HCT116 (cell line): Measurements from ENCODE around the gene ELAVL1. TPM values are rescaled to one million over a fixed set of nuclear protein-coding genes. Genes with fewer than 3 reads are reported as not detected.

Experiments
- ATAC-seq: fragments of 200-7000 bp; cut with Tn5 transposase; 2 replicates; pipeline ENCODE4 v1.9.1; 2020; ENCODE audit warnings: mild to moderate bottlenecking, moderate library complexity
- BruUV-seq: library from RNA; stranded (reverse); fragments of 400-500 nt; replicated peaks from 2 replicates; lab custom pipeline; 2021; lab: Mats Ljungman, UMichigan
- CTCF ChIA-PET: fragments of 300-600 bp; sonication (Branson Sonifier 250); formaldehyde crosslinking; loops from one replicate; lab custom pipeline; 2021; ENCODE audit warnings: antibody characterized with exemption; lab: Charles Lee
- POLR2A ChIA-PET: fragments of 300-600, 350-600 bp; sonication (Branson Sonifier 250); formaldehyde crosslinking; loops from one replicate; lab custom pipeline; 2021; ENCODE audit warnings: antibody characterized with exemption; lab: Charles Lee
- RAD21 ChIA-PET, 2 experiments: fragments of 300-600 bp; sonication (Branson Sonifier 250); formaldehyde crosslinking; loops; one replicate each; lab custom pipeline; 2023; ENCODE audit warnings: low total read pairs in 2 of 2; ENCODE audit not compliant: uncharacterized antibody in 2 of 2, unreplicated experiment in 2 of 2, low non-redundant PET in 1 of 2; lab: Charles Lee
- DNase-seq: peaks from one replicate; pipeline ENCODE4 v3.0.0-alpha.2; 2010; ENCODE audit warnings: low read depth, low spot score
- H2AFZ ChIP-seq: fragments of 200-600 bp; shearing (Covaris generic), sonication (generic); 2 replicates; pipeline ENCODE4 v1.6.1; 2017; ENCODE audit warnings: low read depth, mixed run types, mixed read lengths, antibody characterized with exemption, low read length; ENCODE audit not compliant: poor library complexity, severe bottlenecking
- H3K27ac ChIP-seq: 2 replicates; pipeline ENCODE4 v1.5.1; 2012; ENCODE audit warnings: low read depth, low read length
- H3K27me3 ChIP-seq: fragments of 200-600 bp; sonication (generic); 2 replicates; pipeline ENCODE4 v1.6.1; 2016; ENCODE audit warnings: mixed run types, low read length, mixed read lengths; ENCODE audit not compliant: insufficient read depth
- H3K36me3 ChIP-seq, 2 experiments: fragments of 200-500 bp in 1 of 2; fragments of 200-600 bp in 1 of 2; sonication (Bioruptor generic) in 1 of 2; sonication (generic) in 1 of 2; 2 replicates each; pipeline versions ENCODE4 v1.5.1 to v1.6.1; 2014 to 2016; ENCODE audit warnings: low read length in 2 of 2, inconsistent platforms in 1 of 2, mixed read lengths in 1 of 2, mixed run types in 1 of 2; ENCODE audit not compliant: insufficient read depth in 2 of 2, control insufficient read depth in 1 of 2
- H3K4me1 ChIP-seq, 2 experiments: fragments of 200-600 bp in 1 of 2; sonication (generic) in 1 of 2; 2 replicates each; pipeline versions ENCODE4 v1.5.1 to v1.6.1; 2012 to 2017; ENCODE audit warnings: low read length in 2 of 2, inconsistent platforms in 1 of 2, mild to moderate bottlenecking in 1 of 2, mixed read lengths in 1 of 2, mixed run types in 1 of 2, moderate library complexity in 1 of 2; ENCODE audit not compliant: insufficient read depth in 2 of 2, control insufficient read depth in 1 of 2
- H3K4me2 ChIP-seq: fragments of 200-600 bp; sonication (generic); 2 replicates; pipeline ENCODE4 v1.6.1; 2017; ENCODE audit warnings: mixed run types, low read length, mixed read lengths
- H3K4me3 ChIP-seq, 2 experiments: fragments of 200-600 bp in 1 of 2; sonication (generic) in 1 of 2; replicated peaks in 1 of 2; 2 replicates each; pipeline ENCODE4 v1.5.1; 2011 to 2016; ENCODE audit warnings: low read length in 2 of 2, control low read depth in 1 of 2, low read depth in 1 of 2, mild to moderate bottlenecking in 1 of 2, mixed read lengths in 1 of 2, mixed run types in 1 of 2
- H3K79me2 ChIP-seq: fragments of 200-600 bp; sonication (generic); 2 replicates; pipeline ENCODE4 v1.6.1; 2017; ENCODE audit warnings: mild to moderate bottlenecking, mixed run types, low read length, moderate library complexity, mixed read lengths; ENCODE audit not compliant: insufficient read depth
- H3K9ac ChIP-seq: fragments of 200-600 bp; sonication (generic); 2 replicates; pipeline ENCODE4 v1.6.1; 2016; ENCODE audit warnings: low read length, mixed read lengths
- H3K9me2 ChIP-seq: fragments of 200-600 bp; sonication (generic), shearing (Covaris generic); 2 replicates; pipeline ENCODE4 v1.6.1; 2017; ENCODE audit warnings: mixed run types, mild to moderate bottlenecking, moderate library complexity; ENCODE audit not compliant: insufficient read depth
- H3K9me3 ChIP-seq, 2 experiments: fragments of 200-500 bp in 1 of 2; fragments of 200-600 bp in 1 of 2; sonication (Bioruptor generic) in 1 of 2; sonication (generic) in 1 of 2; 2 replicates each; pipeline ENCODE4 v1.6.1; 2014 to 2017; ENCODE audit warnings: low read length in 2 of 2, mixed read lengths in 2 of 2, inconsistent platforms in 1 of 2, low read depth in 1 of 2, mild to moderate bottlenecking in 1 of 2, mixed run types in 1 of 2, moderate library complexity in 1 of 2; ENCODE audit not compliant: control insufficient read depth in 1 of 2, insufficient read depth in 1 of 2
- H4K20me1 ChIP-seq: fragments of 200-600 bp; sonication (generic), shearing (Covaris generic); 2 replicates; pipeline ENCODE4 v1.6.1; 2017; ENCODE audit warnings: mixed run types, mild to moderate bottlenecking, moderate library complexity; ENCODE audit not compliant: insufficient read depth
- ATF3 ChIP-seq: IDR thresholded peaks from 2 replicates; pipeline ENCODE4 v1.6.1; 2012
- ELF1 ChIP-seq: IDR thresholded peaks from 2 replicates; pipeline ENCODE4 v1.6.1; 2012; ENCODE audit warnings: low read depth, borderline replicate concordance
- MAX ChIP-seq: IDR thresholded peaks from 2 replicates; pipeline ENCODE4 v1.6.1; 2012
- POLR2A ChIP-seq: IDR thresholded peaks from 2 replicates; pipeline ENCODE4 v1.7.0; 2011; ENCODE audit warnings: borderline replicate concordance; ENCODE audit not compliant: insufficient read depth, insufficient read length; ENCODE audit errors: extremely low read depth
- TCF7L2 ChIP-seq: IDR thresholded peaks from 2 replicates; pipeline ENCODE4 v1.7.0; 2011; ENCODE audit warnings: borderline replicate concordance, inconsistent platforms; ENCODE audit not compliant: insufficient read depth, insufficient read length; ENCODE audit errors: extremely low read depth
- YY1 ChIP-seq: IDR thresholded peaks from 2 replicates; pipeline ENCODE4 v1.6.1; 2011; ENCODE audit warnings: low read length, low read depth, moderate library complexity, mild to moderate bottlenecking; ENCODE audit not compliant: insufficient replicate concordance; ENCODE audit errors: extremely low read depth
- intact Hi-C: fragments of 100-400 bp; cut with micrococcal nuclease; formaldehyde crosslinking; loops from 2 replicates; pipeline ENCODE4 v1.10.0; 2022
- total RNA-seq: library from RNA; stranded (reverse); gene quantifications from one replicate; pipeline ENCODE4 v1.2.1, GENCODE V29; 2021; ENCODE audit not compliant: unreplicated experiment

ELAVL1 gene
- total RNA-seq, 1 experiment from 2014 or later, result 134 TPM

- H3K4me2 ChIP-seq, result no peak within 1 kb of the TSS
- POLR2A ChIA-PET, result no interaction called here
- no TSS peak for BruUV-seq
These were observed 47.0 kb upstream of the ELAVL1 start, which contains the start of gene CCL25 for GRCh38 chr19:8052464-8052859. CCL25 (plus strand) TSS chr19:8052760; CDS start chr19:8053050, 290 bp downstream.

GRCh38 chr19:8050274-8051096, 45.0 kb upstream of the ELAVL1 start:
- no peaks in the 10 kb centered on the region for H4K20me1 ChIP-seq
- intact Hi-C loops, result no loop called here
- no peaks in the 10 kb centered on the region for H3K79me2 ChIP-seq
- H3K4me2 ChIP-seq, result peak overlapping the region; percentile 8; the same call in 1 of the 2 replicates
- BruUV-seq, result no TSS peak
- no peaks in the 10 kb centered on the region for H3K9me2 ChIP-seq
- no peak overlapping the region; the same call in 1 of the 2 replicates for H3K27ac ChIP-seq
- CTCF ChIA-PET, result no interaction called here
- peak; percentile 96 for ATAC-seq
- peaks cover 0 to 13% of the 10 kb centered on the region in 2 experiments; a peak in 2 of 4 replicates for H3K4me1 ChIP-seq
- TF ChIP-seq POLR2A (no peak), TCF7L2 (no peak), YY1 (no peak), MAX (peak; percentile 50; the same call in 1 of the 2 replicates)
- TF ChIP-seq, all 23 proteins: peak for 1
- Histone ChIP-seq H3K4me3 (no peak overlapping the region), H3K36me3 (no peaks in the 10 kb centered on the region), H3K9ac (no peak overlapping the region), H2AFZ (peak overlapping the region; percentile 49), H3K9me3 (no peaks in the 10 kb centered on the region), H3K27me3 (no peaks in the 10 kb centered on the region)
- RAD21 ChIA-PET, result no interaction called here
- POLR2A ChIA-PET, result no interaction called here
- peak; percentile 92 for DNase-seq

More at GRCh38 chr19:8052464-8052859, 47.0 kb upstream of the ELAVL1 start, which contains the start of gene CCL25:
- Histone ChIP-seq H3K9me2 (no peaks in the 10 kb centered on the region), H3K4me1 (peaks cover 0 to 13% of the 10 kb centered on the region in 2 experiments; a peak in 2 of 4 replicates), H3K4me3 (no peak within 1 kb of the TSS), H2AFZ (no peak within 1 kb of the TSS), H3K9me3 (no peaks in the 10 kb centered on the region), H3K79me2 (no peaks in the 10 kb centered on the region), H3K27ac (no peak within 1 kb of the TSS), H3K36me3 (no peaks in the 10 kb centered on the region), H3K9ac (no peak within 1 kb of the TSS), H4K20me1 (no peaks in the 10 kb centered on the region), H3K27me3 (no peaks in the 10 kb centered on the region)
- DNase-seq (no peak), ATAC-seq (no peak)
- ChIA-PET RAD21 (no interaction called here), CTCF (no interaction called here)
- TF ChIP-seq ELF1 (no peak), ATF3 (no peak)
- intact Hi-C loops, result no loop called here
